Body of pancreas (tissue), 4 donors: Measurements from ENCODE around the gene CTCF.

Experiments used
- POLR2A ChIP-seq, 3 donors: fragments of 450-650 bp; IDR thresholded peaks; one replicate each; pipeline ENCODE4 v1.6.1; 2016; ENCODE audit warnings: antibody characterized with exemption in 3 of 3, mild to moderate bottlenecking in 2 of 3
- TF ChIP-seq, protein P1 (sequence below), 7 experiments: fragments of 450-650 bp in 4 of 7; fragments of 200-600 bp in 3 of 7; sonication (generic) in 3 of 7; IDR thresholded peaks; one replicate each; pipeline ENCODE4 v1.5.1; 2016 to 2019; ENCODE audit warnings: antibody characterized with exemption in 7 of 7

GRCh38 chr16:67537270-67537635 lies 25.1 kb upstream of the CTCF start:
- TF ChIP-seq, protein P1, sequence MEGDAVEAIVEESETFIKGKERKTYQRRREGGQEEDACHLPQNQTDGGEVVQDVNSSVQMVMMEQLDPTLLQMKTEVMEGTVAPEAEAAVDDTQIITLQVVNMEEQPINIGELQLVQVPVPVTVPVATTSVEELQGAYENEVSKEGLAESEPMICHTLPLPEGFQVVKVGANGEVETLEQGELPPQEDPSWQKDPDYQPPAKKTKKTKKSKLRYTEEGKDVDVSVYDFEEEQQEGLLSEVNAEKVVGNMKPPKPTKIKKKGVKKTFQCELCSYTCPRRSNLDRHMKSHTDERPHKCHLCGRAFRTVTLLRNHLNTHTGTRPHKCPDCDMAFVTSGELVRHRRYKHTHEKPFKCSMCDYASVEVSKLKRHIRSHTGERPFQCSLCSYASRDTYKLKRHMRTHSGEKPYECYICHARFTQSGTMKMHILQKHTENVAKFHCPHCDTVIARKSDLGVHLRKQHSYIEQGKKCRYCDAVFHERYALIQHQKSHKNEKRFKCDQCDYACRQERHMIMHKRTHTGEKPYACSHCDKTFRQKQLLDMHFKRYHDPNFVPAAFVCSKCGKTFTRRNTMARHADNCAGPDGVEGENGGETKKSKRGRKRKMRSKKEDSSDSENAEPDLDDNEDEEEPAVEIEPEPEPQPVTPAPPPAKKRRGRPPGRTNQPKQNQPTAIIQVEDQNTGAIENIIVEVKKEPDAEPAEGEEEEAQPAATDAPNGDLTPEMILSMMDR (IDR thresholded peaks at IDR 0.05), result no peak
- peak in 2 of 3 donors; percentile 39 to 50 for TF ChIP-seq POLR2A (IDR thresholded peaks at IDR 0.05)
